GM23248 (cell line): ENCODE data around the gene TCTN1.

ENCODE experiments used
- EZH2 ChIP-seq: fragments of 200-600 bp; sonication (generic); IDR thresholded peaks from 2 replicates; pipeline ENCODE4 v1.6.1; 2018; ENCODE audit warnings: antibody characterized with exemption, mild to moderate bottlenecking; ENCODE audit not compliant: insufficient read depth, poor library complexity, severe bottlenecking
- EZH2phosphoT487 ChIP-seq: fragments of 200-600 bp; sonication (generic); IDR thresholded peaks from 2 replicates; pipeline ENCODE4 v1.6.1; 2018; ENCODE audit warnings: antibody characterized with exemption, moderate library complexity, mild to moderate bottlenecking, low read depth; ENCODE audit not compliant: insufficient read depth

DNA sequence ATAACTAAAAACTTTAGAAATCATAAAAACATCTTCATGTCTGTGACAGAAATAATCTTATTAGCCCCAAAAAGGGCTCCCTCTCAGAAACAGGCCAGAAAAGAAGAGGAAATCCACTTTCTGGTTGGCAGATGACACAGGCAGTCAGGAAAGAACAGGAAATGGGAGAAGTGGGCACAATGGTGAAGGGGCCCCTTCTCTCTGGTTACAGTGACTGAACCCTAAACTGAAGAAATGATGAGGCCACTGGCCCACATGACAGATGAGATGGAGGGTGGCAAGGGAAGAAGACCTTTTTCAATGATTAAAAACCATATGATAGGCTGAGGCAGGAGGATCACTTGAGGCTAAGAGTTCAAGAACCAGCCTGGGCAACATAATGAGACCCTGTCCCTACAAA is 21.1 kb downstream of the TCTN1 start:
- TF ChIP-seq EZH2 (no peak), EZH2phosphoT487 (no peak)
